Hepatocyte (in vitro differentiated cells): Measurements from ENCODE around the gene PMM1. TPM values are rescaled to one million over a fixed set of nuclear protein-coding genes. Genes with fewer than 3 reads are reported as not detected.

ENCODE experiments used
- DNase-seq: peaks from one replicate; pipeline ENCODE4 v3.0.0-alpha.2; 2016; ENCODE audit warnings: low spot score
- H2AFZ ChIP-seq: fragments of 200-600 bp; sonication (generic); 2 replicates; pipeline ENCODE4 v1.6.0; 2016; ENCODE audit warnings: antibody characterized with exemption, mild to moderate bottlenecking
- H3K27ac ChIP-seq: fragments of 200-600 bp; sonication (generic); 2 replicates; pipeline ENCODE4 v1.5.1; 2016; ENCODE audit warnings: mild to moderate bottlenecking
- H3K27me3 ChIP-seq: fragments of 200-600 bp; sonication (generic); 2 replicates; pipeline ENCODE4 v1.6.1; 2016
- H3K36me3 ChIP-seq: fragments of 200-600 bp; sonication (generic); replicated peaks from 2 replicates; pipeline ENCODE4 v1.5.1; 2016; ENCODE audit warnings: low read depth; ENCODE audit not compliant: insufficient read depth
- H3K4me1 ChIP-seq: fragments of 200-600 bp; sonication (generic); 2 replicates; pipeline ENCODE4 v1.5.1; 2016; ENCODE audit warnings: mild to moderate bottlenecking, moderate library complexity; ENCODE audit not compliant: insufficient read depth
- H3K4me2 ChIP-seq: fragments of 200-600 bp; sonication (generic); 2 replicates; pipeline ENCODE4 v1.6.0; 2016
- H3K4me3 ChIP-seq: fragments of 200-600 bp; sonication (generic); 2 replicates; pipeline ENCODE4 v1.5.1; 2016; ENCODE audit warnings: mild to moderate bottlenecking
- H3K79me2 ChIP-seq: fragments of 200-600 bp; sonication (generic); 2 replicates; pipeline ENCODE4 v1.6.0; 2017; ENCODE audit warnings: mild to moderate bottlenecking
- H3K9me2 ChIP-seq: fragments of 200-600 bp; sonication (generic); replicated peaks from 2 replicates; pipeline ENCODE4 v1.6.0; 2017; ENCODE audit warnings: mild to moderate bottlenecking; ENCODE audit not compliant: insufficient read depth
- H3K9me3 ChIP-seq: fragments of 200-600 bp; sonication (generic); 2 replicates; pipeline ENCODE4 v1.5.1; 2016; ENCODE audit warnings: low read depth, mild to moderate bottlenecking
- H4K20me1 ChIP-seq: fragments of 200-600 bp; sonication (generic); 2 replicates; pipeline ENCODE4 v1.6.0; 2016; ENCODE audit warnings: mild to moderate bottlenecking; ENCODE audit not compliant: insufficient read depth, poor library complexity, severe bottlenecking
- EZH2 ChIP-seq: fragments of 200-600 bp; sonication (generic); IDR thresholded peaks from 2 replicates; pipeline ENCODE4 v1.6.1; 2016; ENCODE audit warnings: antibody characterized with exemption, mild to moderate bottlenecking, borderline replicate concordance
- EZH2phosphoT487 ChIP-seq: fragments of 200-600 bp; sonication (generic); IDR thresholded peaks from one replicate; pipeline ENCODE4 v1.6.1; 2018; ENCODE audit warnings: antibody characterized with exemption, mild to moderate bottlenecking, low read depth, moderate library complexity; ENCODE audit not compliant: unreplicated experiment, severe bottlenecking
- WGBS: methylation state at CpG from one replicate; pipeline ENCODE4 v1.1.6; 2016; ENCODE audit warnings: low lambda C conversion rate; ENCODE audit errors: missing lambda C conversion rate; 5-methylcytosine and 5-hydroxymethylcytosine counted together
- polyA plus RNA-seq: library from polyadenylated mRNA; unstranded; fragments of >200 nt; fragmentation: Nextera tagmentation; extraction: Ambion mirVana; gene quantifications from 2 replicates; pipeline ENCODE4 v1.2.1, GENCODE V29; 2016
- total RNA-seq: library from RNA; depleted of rRNA; stranded (reverse); fragments of >200 nt; gene quantifications from 2 replicates; pipeline ENCODE4 v1.2.3, GENCODE V29; 2014
- TF ChIP-seq, protein P1 (sequence below): fragments of 200-600 bp; sonication (generic); IDR thresholded peaks from 2 replicates; pipeline ENCODE4 v1.5.1; 2016; ENCODE audit warnings: antibody characterized with exemption, mild to moderate bottlenecking; ENCODE audit not compliant: poor library complexity

The PMM1 gene
- total and polyA plus RNA-seq, 2 experiments from 2014 or later: 36.5 to 68.7 TPM

DNA sequence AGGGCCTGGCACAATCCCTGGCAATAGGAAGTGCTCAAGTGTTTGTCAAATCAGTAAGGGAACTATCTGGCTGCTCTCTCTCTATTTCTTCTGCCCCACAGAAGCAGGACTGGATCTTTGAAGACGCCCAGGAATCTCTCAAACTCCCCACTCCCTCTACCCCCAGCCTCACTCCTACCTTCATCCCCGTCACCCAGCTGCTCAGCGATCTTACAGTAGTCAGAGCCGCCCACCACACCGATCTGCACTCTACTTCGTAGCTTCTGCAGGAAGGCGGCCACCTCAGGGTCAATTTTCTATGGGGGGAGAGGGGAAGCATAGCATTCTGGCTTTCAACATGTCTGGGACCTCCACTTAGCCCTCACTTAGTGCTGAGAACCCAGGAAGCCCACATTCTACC, 3.7 kb downstream of the PMM1 start:
- Histone ChIP-seq H4K20me1 (no peaks in the 10 kb centered on the region), H3K9me3 (no peaks in the 10 kb centered on the region), H3K9me2 (no peaks in the 10 kb centered on the region), H3K4me1 (peaks cover 11% of the 10 kb centered on the region), H2AFZ (no peak overlapping the region), H3K27me3 (no peaks in the 10 kb centered on the region), H3K79me2 (peaks cover 37% of the 10 kb centered on the region), H3K27ac (no peak overlapping the region), H3K4me3 (no peak overlapping the region), H3K4me2 (no peak overlapping the region), H3K36me3 (no peaks in the 10 kb centered on the region)
- 99% methylated on average over 7 of the region's 7 CpGs for WGBS
- TF ChIP-seq, protein P1, sequence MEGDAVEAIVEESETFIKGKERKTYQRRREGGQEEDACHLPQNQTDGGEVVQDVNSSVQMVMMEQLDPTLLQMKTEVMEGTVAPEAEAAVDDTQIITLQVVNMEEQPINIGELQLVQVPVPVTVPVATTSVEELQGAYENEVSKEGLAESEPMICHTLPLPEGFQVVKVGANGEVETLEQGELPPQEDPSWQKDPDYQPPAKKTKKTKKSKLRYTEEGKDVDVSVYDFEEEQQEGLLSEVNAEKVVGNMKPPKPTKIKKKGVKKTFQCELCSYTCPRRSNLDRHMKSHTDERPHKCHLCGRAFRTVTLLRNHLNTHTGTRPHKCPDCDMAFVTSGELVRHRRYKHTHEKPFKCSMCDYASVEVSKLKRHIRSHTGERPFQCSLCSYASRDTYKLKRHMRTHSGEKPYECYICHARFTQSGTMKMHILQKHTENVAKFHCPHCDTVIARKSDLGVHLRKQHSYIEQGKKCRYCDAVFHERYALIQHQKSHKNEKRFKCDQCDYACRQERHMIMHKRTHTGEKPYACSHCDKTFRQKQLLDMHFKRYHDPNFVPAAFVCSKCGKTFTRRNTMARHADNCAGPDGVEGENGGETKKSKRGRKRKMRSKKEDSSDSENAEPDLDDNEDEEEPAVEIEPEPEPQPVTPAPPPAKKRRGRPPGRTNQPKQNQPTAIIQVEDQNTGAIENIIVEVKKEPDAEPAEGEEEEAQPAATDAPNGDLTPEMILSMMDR: no peak
- TF ChIP-seq EZH2: no peak
- no peak for TF ChIP-seq EZH2phosphoT487
- DNase-seq: no peak

DNA sequence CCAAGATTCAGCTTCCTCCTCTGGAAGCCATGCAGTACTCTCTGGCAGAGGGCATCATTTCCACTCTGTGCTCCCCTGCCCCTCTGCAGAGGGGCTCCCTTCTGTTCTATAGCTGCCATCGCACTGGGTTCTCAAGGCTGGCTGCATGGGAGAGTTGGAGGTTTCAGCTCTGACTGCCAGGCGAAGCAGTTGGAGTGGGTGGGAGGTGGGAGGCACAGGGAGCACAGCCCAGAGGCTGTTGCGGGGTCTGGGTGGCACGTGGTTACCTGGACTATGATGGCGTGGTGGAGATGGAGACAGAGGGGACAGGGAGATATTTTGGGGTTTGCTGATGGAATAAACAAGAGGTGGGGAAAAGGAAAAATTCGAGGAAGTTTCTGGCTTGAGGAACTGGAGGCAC, 4.8 kb downstream of the PMM1 start:
- WGBS: 96% methylated on average over 6 of the region's 6 CpGs
- no peak overlapping the region for H3K4me3 ChIP-seq
- no peak overlapping the region for H3K4me2 ChIP-seq
- H3K27me3 ChIP-seq: no peaks in the 10 kb centered on the region
- TF ChIP-seq EZH2 (no peak), EZH2phosphoT487 (no peak)
- TF ChIP-seq, protein P1: no peak
- H3K9me2 ChIP-seq: no peaks in the 10 kb centered on the region
- H3K36me3 ChIP-seq: no peaks in the 10 kb centered on the region
- H3K9me3 ChIP-seq: no peaks in the 10 kb centered on the region
- no peak overlapping the region for H2AFZ ChIP-seq
- peaks cover 11% of the 10 kb centered on the region for H3K4me1 ChIP-seq
- no peak overlapping the region for H3K27ac ChIP-seq
- no peaks in the 10 kb centered on the region for H4K20me1 ChIP-seq
- DNase-seq: no peak
- H3K79me2 ChIP-seq: peaks cover 37% of the 10 kb centered on the region

DNA sequence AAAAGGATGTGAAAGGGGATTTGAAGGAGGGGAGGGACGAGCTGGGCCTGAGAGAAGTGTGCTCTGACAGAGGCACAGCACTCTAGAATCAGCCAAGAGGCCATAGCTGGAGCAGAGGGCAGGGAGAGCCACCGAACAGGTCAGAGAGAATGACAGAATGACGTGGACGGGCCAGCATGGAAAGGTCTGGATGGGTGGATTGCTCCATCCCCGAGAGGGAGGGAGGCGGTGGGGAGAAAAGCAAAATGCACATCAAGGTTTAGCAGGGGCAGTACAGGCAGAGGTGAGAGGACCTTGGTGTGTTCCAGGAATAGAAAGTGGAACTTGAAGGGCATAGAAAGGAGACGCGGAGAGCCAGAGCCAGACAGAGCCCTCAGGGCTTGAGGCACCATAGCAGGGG, 6.9 kb downstream of the PMM1 start:
- Histone ChIP-seq H2AFZ (no peak overlapping the region), H3K4me3 (no peak overlapping the region), H3K4me2 (no peak overlapping the region), H3K27me3 (no peaks in the 10 kb centered on the region), H3K9me3 (no peaks in the 10 kb centered on the region), H3K79me2 (peaks cover 22% of the 10 kb centered on the region), H4K20me1 (no peaks in the 10 kb centered on the region), H3K4me1 (no peaks in the 10 kb centered on the region), H3K36me3 (no peaks in the 10 kb centered on the region), H3K27ac (no peak overlapping the region), H3K9me2 (no peaks in the 10 kb centered on the region)
- DNase-seq: no peak
- 88% methylated on average over 8 of the region's 8 CpGs for WGBS
- TF ChIP-seq EZH2 (no peak), EZH2phosphoT487 (no peak)
- TF ChIP-seq, protein P1: no peak

DNA sequence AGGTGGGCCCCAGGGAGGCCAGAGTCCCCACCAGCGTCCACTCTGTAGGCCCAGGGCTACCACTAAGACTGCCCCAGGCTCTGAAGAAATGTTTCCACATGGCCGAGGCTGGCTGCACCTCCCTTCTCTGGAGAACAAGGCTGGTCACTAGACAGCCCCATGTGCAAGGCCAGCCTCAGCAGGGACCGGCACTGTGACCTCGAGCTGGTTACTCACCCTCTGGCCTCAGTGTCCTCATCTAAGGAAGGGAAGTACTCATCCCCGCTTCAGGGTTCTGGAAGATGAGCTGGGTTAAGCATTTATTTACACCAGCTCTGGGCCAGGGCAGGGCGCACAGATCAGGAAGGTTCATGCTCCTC, 9.7 kb downstream of the PMM1 start:
- WGBS: 93% methylated on average over 6 of the region's 6 CpGs
- TF ChIP-seq, protein P1: no peak
- TF ChIP-seq EZH2phosphoT487 (no peak), EZH2 (no peak)

More for the DNA sequence above, 9.7 kb downstream of the PMM1 start:
- Histone ChIP-seq H2AFZ (no peak overlapping the region), H3K9me2 (no peaks in the 10 kb centered on the region), H3K27ac (no peak overlapping the region), H3K4me3 (no peak overlapping the region), H3K27me3 (no peaks in the 10 kb centered on the region), H3K79me2 (peaks cover 2% of the 10 kb centered on the region), H4K20me1 (no peaks in the 10 kb centered on the region), H3K9me3 (no peaks in the 10 kb centered on the region), H3K4me2 (no peak overlapping the region), H3K36me3 (no peaks in the 10 kb centered on the region), H3K4me1 (no peaks in the 10 kb centered on the region)
- DNase-seq: no peak
